AG10803 (cell line): ENCODE data around the gene RIT1.

ENCODE experiments used
- DNase-seq: peaks from one replicate; pipeline ENCODE4 v3.0.0; 2010; ENCODE audit warnings: low read depth
- H3K4me3 ChIP-seq: 2 replicates; pipeline ENCODE4 v1.5.1; 2011; ENCODE audit warnings: mild to moderate bottlenecking, low read length, control low read depth
- CTCF ChIP-seq: conservative IDR thresholded peaks from 2 replicates; pipeline ENCODE4 v1.5.1; 2011; ENCODE audit warnings: mild to moderate bottlenecking, low read length, control low read depth, inconsistent platforms

The RIT1 gene

GRCh38 chr1:155890251-155890650 lies 20.9 kb downstream of the RIT1 start:
- TF ChIP-seq CTCF, result no peak
- DNase-seq, result no peak
- H3K4me3 ChIP-seq, result no peak overlapping the region

GRCh38 chr1:155889566-155889965 lies 21.6 kb downstream of the RIT1 start:
- no peak overlapping the region for H3K4me3 ChIP-seq
- no peak for TF ChIP-seq CTCF
- no peak for DNase-seq

GRCh38 chr1:155888481-155888880 lies 22.7 kb downstream of the RIT1 start:
- DNase-seq, result no peak
- no peak for TF ChIP-seq CTCF
- no peak overlapping the region for H3K4me3 ChIP-seq

- no peak for TF ChIP-seq CTCF
- no peak for DNase-seq
- H3K4me3 ChIP-seq, result no peak overlapping the region
Observed at GRCh38 chr1:155884982-155885381, 26.2 kb downstream of the RIT1 start.

- no peak for DNase-seq
- no peak for TF ChIP-seq CTCF
- H3K4me3 ChIP-seq, result no peak overlapping the region
Observed at GRCh38 chr1:155884031-155884960, 26.9 kb downstream of the RIT1 start.

GRCh38 chr1:155882766-155883165 lies 28.4 kb downstream of the RIT1 start:
- no peak for DNase-seq
- no peak overlapping the region for H3K4me3 ChIP-seq
- TF ChIP-seq CTCF, result no peak

GRCh38 chr1:155882235-155882634 lies 28.9 kb downstream of the RIT1 start:
- DNase-seq, result no peak
- TF ChIP-seq CTCF, result no peak
- H3K4me3 ChIP-seq, result no peak overlapping the region
